HG02970 (cell line): ENCODE measurements around the gene AFAP1L1.

Experiments used
- ATAC-seq: cut with Tn5 transposase; IDR thresholded peaks from one replicate; pipeline ENCODE4 v1.9.1; 2021; ENCODE audit warnings: mild to moderate bottlenecking, moderate library complexity, moderate number of reproducible peaks; ENCODE audit not compliant: unreplicated experiment, low FRiP score

Gene AFAP1L1

DNA sequence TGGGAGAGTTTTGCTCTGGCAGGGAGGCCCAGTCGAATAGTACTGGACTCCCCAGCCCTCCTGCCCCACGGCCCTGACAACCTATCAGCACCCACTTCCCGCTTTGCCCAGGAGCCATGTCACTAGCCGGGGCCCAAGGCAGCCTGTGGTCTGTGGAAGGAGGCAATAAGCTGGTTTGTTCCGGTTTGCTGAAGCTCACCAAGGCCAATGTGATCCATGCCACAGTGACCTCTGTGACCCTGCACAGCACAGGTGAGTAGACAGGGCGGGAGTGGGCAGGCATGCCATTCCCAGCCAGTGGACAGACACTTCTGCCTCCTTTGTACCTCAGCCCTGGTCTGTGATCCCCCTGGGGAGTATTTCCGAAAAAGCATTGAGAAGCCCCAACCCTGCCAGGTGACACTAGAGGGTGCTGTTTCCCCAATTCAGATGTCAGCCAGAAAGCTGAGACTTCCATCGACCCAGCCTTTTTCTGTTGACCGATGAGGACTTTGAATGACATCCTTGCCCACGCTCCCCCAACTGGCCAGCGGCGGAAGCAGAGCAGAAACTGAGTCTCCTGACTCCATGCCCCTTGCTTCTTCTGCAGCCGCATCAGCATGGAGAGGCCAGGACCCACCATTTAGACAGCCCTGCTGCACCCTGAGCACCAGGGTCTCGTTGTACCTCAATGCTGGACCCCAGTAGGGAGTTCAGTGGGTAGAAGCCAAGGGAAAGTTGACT is 95.8 kb downstream of the AFAP1L1 start:
- ATAC-seq, result peak; percentile 53

DNA sequence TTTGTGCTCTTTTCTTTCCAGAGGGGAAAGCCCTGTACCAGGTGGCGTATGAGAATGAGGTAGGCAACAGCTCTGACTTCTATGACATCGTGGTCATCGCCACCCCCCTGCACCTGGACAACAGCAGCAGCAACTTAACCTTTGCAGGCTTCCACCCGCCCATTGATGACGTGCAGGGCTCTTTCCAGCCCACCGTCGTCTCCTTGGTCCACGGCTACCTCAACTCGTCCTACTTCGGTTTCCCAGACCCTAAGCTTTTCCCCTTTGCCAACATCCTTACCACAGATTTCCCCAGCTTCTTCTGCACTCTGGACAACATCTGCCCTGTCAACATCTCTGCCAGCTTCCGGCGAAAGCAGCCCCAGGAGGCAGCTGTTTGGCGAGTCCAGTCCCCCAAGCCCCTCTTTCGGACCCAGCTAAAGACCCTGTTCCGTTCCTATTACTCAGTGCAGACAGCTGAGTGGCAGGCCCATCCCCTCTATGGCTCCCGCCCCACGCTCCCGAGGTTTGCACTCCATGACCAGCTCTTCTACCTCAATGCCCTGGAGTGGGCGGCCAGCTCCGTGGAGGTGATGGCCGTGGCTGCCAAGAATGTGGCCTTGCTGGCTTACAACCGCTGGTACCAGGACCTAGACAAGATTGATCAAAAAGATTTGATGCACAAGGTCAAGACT is 96.5 kb downstream of the AFAP1L1 start:
- ATAC-seq, result no peak

- ATAC-seq, result no peak
Observed at GRCh38 chr5:149370878-149371277, 99.2 kb downstream of the AFAP1L1 start.

GRCh38 chr5:149371296-149371962 is 99.8 kb downstream of the AFAP1L1 start:
- peak; percentile 59 for ATAC-seq

- no peak for ATAC-seq
Observed at GRCh38 chr5:149372076-149372795, 100.6 kb downstream of the AFAP1L1 start.

- no peak for ATAC-seq
Observed at GRCh38 chr5:149372932-149373331, 101.3 kb downstream of the AFAP1L1 start.

DNA sequence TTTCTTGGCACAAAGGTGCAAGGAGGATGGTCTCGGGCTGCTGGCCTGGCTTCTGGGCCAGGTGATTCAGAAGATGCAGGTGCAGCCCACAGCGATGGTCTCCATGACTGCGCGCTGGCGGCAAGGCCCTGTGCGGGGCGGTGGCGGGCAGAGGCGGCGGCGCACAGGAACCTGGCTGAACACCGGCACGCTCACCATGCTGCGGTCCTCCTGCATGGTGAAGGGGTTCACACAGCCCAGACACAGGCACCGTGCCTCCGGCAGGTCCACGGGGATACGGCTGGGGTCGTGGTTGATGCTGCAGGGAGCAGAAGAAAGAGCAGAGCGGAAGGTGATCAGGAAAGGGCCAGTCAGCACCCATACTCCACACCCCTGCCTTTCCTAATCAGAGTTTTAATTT is 102.6 kb downstream of the AFAP1L1 start:
- no peak for ATAC-seq

- no peak for ATAC-seq
Observed at GRCh38 chr5:149374801-149375200, 103.1 kb downstream of the AFAP1L1 start.

DNA sequence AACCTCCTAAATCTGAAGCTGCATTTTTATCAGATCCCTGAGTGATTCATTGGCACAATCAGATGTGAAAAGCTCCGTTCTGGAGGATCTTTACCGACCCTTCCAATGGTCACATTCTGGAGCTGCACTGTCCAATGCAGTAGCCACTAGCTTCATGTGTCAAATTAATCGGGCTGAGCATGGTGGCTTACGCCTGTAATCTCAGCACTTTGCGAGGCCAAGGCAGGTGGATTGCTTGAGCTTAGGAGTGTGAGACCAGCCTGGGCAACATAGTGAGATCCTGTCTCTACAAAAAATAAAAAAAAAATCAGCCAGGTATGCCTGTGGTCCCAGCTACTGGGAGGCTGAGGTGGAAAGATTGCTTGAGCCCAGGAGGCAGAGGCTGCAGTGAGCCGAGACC is 103.8 kb downstream of the AFAP1L1 start:
- no peak for ATAC-seq

- no peak for ATAC-seq
Observed at GRCh38 chr5:149376104-149376503, 104.4 kb downstream of the AFAP1L1 start.

DNA sequence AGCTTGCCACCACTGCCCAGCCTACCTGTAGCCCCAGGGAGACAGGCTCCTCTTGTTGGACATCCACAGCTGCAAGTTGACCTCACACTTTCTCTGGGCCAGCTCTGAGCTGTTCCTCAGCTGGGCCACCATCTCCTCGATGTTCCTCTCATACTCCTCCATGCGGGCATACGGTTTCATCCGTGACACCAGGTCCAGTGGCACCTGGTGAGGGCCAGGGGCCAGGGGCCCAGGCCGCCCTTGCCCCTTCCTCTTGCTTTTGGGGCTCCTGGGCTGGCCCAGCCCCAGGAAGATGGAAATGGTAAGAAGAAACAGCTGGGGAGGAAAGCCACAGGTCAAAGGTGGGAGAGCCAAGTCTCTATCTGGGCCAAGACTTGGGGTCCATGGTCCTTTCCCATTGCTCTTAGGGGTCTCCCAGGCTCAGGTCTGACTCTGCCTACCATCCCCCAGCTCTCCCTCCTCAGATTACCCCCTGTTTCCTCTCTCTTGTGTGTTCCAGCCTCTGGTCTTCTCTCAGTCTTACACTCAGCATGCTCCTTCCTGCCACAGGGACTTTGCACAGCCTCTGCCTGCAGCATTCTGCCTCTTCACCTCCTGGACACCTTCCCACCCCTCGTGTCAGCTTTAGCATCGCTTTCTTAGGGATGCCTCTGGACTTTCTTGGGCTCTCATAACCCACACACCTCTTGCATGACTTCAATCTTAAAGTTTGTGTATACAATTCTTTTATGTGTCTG is 105.2 kb downstream of the AFAP1L1 start:
- no peak for ATAC-seq

DNA sequence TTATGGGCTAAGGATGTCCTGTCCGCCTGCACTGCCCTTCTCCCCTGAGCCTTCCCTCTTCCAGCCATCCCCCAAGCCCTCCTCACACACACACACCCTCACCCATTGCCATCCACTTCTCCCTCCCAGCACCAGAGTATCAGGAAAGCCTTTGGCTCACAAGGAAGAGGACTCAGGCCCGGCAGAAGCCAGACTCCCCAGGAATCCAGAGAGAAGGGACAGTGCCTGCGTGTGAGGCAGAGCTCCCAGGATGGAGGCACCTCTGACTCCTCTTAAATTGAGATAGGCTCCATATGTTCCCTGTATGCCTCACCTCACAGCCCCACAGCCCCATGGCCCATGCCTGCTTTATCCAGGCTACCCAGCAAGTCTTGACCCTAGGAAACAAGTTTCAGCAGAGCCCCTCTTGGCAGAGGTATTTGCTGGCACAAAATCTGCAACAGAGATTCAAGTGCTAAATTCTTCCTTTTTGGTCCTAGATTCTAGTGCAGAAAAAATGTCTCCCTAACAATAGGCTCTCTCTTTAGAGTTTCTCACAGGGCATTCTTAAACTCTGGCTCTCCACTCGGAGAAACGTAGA is 106.7 kb downstream of the AFAP1L1 start:
- no peak for ATAC-seq

GRCh38 chr5:149379177-149379761 is 107.6 kb downstream of the AFAP1L1 start, which contains the start of gene IL17B:
Gene IL17B, minus strand, starts transcription at chr5:149379292. Its CDS starts 67 bp downstream, at chr5:149379225.
- no peak for ATAC-seq

DNA sequence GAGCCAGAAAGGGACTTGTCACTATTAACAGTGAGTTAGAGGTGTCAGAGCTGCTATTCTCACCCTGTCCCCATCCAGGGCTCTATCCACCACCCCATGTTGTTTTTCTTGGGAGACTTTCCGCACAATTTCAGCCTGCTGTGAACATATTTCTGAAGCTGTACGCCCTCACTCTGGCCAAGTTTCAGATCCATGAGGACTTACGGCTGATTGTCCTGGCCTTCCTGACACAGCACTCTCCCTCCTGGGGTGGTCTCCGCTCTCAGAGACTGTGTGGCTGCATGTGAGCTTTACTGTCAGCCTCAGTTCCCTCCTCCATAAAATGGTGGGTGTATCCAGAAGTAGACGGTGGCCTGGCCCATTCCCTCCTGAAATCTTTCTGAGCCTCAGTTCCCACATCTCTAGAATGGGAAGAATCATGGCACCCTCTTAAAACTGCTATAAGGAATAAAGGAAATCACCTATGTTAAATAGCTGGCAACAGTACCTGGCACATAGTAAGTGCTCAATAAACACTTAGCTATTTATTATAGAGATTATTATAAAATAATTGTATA is 108.2 kb downstream of the AFAP1L1 start:
- no peak for ATAC-seq

DNA sequence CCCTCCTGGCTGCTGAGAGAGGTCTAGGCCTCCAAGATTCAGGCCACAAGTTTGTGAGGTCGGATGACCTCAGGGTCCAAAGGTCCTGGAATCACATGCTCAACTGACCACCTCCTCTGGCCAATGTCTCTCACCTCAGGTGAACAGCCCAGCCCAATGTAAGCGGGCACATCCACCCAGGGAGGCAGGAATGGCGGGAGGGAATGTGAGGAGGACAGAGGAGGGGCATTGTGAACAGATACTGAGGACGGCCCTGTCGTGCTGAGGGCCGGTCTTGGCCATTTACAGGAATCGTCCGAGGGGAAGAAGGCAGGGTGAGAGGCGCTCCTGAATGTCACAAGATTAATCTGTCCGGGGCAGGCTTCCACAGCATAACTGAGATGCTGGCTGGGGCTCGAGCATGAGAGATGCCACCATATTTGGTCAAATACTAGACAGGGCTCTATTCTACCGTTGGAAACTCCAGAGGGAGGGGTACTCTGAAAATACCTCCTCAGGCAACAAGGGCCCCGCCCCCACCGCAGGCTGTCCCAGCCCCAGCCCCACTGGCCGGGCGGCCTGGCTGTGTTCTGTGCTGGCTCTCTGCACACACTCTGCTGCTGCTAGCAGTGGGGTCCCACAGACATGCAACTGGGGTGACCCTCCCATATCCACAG is 108.9 kb downstream of the AFAP1L1 start:
- no peak for ATAC-seq

- no peak for ATAC-seq
Observed at GRCh38 chr5:149381261-149381985, 109.8 kb downstream of the AFAP1L1 start.

DNA sequence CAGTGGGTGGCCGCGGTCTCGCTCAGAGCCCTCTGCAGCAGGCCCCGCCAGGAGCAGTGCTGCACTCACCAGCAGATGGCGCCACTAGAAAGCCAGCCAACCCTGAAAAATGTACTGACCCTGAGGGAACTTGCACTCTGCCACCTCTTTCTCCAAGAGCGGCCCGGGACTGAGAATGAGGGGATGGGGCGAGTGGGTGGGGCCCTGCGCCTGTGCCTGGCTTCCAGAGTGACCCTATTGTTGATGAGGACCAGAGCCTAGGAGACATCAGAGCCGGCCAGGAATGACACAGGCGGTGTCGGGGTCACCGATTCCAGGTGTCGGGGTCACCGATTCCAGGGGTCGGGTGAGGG is 110.3 kb downstream of the AFAP1L1 start:
- ATAC-seq, result no peak
